Measurements from ENCODE around the gene AP5B1.

The AP5B1 gene

DNA sequence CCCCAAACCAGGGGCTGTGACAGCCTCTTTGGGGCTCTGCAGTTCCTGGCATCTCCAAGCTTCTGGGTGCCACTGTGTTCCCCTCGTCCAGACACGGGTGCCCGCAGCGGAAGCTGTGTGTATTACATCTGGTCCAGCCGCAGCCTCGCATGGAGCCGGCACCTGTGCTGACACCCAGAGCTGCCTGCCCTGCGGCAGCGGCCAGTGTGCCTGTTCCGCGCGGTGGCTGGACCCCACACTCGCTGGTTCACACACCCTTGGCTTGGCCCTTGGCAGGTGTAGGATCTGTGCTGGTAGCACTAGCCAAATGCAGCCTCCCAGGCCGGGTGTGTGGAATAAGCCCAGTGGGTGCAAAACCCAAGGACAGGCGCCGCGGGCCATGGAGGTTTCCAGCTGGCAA, 35.7 kb downstream of the AP5B1 start:
- no peak for DNase-seq (ENCODE audit: low read depth)
- TF ChIP-seq, protein P1, sequence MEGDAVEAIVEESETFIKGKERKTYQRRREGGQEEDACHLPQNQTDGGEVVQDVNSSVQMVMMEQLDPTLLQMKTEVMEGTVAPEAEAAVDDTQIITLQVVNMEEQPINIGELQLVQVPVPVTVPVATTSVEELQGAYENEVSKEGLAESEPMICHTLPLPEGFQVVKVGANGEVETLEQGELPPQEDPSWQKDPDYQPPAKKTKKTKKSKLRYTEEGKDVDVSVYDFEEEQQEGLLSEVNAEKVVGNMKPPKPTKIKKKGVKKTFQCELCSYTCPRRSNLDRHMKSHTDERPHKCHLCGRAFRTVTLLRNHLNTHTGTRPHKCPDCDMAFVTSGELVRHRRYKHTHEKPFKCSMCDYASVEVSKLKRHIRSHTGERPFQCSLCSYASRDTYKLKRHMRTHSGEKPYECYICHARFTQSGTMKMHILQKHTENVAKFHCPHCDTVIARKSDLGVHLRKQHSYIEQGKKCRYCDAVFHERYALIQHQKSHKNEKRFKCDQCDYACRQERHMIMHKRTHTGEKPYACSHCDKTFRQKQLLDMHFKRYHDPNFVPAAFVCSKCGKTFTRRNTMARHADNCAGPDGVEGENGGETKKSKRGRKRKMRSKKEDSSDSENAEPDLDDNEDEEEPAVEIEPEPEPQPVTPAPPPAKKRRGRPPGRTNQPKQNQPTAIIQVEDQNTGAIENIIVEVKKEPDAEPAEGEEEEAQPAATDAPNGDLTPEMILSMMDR (IDR thresholded peaks at IDR 0.05; ENCODE audit: low read depth, low read length, missing control alignments), result no peak
- H3K4me3 ChIP-seq (ENCODE audit: low read depth, low read length), result no peak overlapping the region

DNA sequence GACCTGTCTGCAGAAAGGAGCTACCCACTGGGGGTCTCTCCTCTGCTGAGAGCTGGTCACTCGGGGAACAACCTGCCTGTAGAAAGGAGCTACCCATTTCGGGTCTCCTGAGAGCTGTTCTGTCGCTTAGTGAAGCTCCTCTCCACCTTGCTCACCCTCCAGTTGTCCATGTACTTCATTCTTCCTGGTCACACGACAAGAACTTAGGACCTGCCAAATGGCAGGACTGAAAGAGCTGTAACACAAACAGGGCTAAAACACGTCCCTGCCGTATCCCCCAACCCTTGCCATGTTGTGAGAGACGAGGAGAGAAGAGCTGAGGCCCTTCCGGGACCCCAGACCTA, 36.1 kb downstream of the AP5B1 start:
- no peak for DNase-seq (ENCODE audit: low read depth)
- no peak overlapping the region for H3K4me3 ChIP-seq (ENCODE audit: low read depth, low read length)
- TF ChIP-seq, protein P1 (IDR thresholded peaks at IDR 0.05; ENCODE audit: low read depth, low read length, missing control alignments), result no peak

DNA sequence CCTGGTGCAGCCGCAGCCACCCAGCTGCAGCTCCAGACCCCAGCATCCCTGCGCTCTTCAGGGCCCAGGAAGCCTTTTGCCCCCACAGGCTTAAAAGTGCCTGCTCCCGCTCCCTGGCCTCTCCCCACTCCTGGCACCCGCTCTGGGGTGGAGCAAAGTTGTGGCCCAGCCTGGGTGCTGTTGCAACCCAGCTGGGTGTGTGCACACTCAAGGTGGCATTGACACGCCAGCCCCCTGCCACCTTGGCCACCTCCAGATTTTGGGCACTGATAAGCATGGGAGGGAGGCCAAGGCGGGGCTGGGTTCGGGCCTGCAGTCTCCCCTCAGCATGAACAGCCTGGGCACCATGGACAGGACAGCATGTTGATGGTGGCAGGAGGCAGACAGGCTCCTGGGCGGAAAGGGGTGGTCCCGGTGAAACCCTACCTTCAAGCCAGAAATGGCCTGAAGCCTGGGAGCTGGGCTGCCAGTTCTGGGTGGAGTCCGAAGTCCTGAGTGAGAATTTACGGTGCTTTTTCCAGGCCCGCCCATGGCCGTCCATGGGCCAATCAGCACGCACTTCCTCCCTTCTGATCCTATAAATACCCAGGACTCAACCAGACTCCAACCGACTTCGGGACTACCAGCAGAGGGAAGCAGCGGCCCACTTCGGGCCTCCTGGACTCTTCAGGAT, 36.6 kb downstream of the AP5B1 start:
- no peak for DNase-seq (ENCODE audit: low read depth)
- H3K4me3 ChIP-seq (ENCODE audit: low read depth, low read length), result no peak overlapping the region
- TF ChIP-seq, protein P1 (IDR thresholded peaks at IDR 0.05; ENCODE audit: low read depth, low read length, missing control alignments), result peak; percentile 16

- TF ChIP-seq, protein P1 (IDR thresholded peaks at IDR 0.05; ENCODE audit: low read depth, low read length, missing control alignments), result no peak
- DNase-seq (ENCODE audit: low read depth), result no peak
- H3K4me3 ChIP-seq (ENCODE audit: low read depth, low read length), result no peak overlapping the region
These were observed 37.1 kb downstream of the AP5B1 start for GRCh38 chr11:65743681-65744025.

- H3K4me3 ChIP-seq (ENCODE audit: low read depth, low read length), result no peak overlapping the region
- no peak for DNase-seq (ENCODE audit: low read depth)
- TF ChIP-seq, protein P1 (IDR thresholded peaks at IDR 0.05; ENCODE audit: low read depth, low read length, missing control alignments), result no peak
These were observed 38.4 kb downstream of the AP5B1 start for GRCh38 chr11:65742353-65742752.

GRCh38 chr11:65741185-65741584, 39.6 kb downstream of the AP5B1 start:
- DNase-seq (ENCODE audit: low read depth), result no peak
- H3K4me3 ChIP-seq (ENCODE audit: low read depth, low read length), result no peak overlapping the region
- TF ChIP-seq, protein P1 (IDR thresholded peaks at IDR 0.05; ENCODE audit: low read depth, low read length, missing control alignments), result no peak

DNA sequence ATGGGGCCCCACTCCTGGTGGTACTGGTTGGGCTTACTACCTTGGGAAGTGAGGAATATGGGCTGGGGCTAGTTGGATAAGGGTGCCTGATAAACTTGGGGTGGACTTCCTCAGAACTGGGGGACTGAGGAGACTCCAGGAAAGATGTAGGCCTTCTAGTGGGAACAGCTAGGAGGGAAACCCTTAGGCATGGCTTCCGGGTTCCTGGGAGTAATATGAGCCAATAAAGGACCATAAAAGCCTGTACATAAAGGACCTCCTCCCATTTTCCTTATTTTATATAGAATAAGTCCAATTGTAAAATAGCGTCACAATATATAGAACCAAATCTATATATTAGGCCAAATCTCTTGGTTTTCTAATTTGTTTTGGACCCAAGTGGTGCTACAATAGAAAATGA, 41.8 kb downstream of the AP5B1 start:
- no peak for DNase-seq (ENCODE audit: low read depth)
- TF ChIP-seq, protein P1 (IDR thresholded peaks at IDR 0.05; ENCODE audit: low read depth, low read length, missing control alignments), result no peak

More for the DNA sequence above, 41.8 kb downstream of the AP5B1 start:
- H3K4me3 ChIP-seq (ENCODE audit: low read depth, low read length), result no peak overlapping the region
